Caco-2 (cell line): ENCODE measurements around the gene LHX2. TPM values are rescaled to one million over a fixed set of nuclear protein-coding genes. Genes with fewer than 3 reads are reported as not detected.
A peak's percentile ranks its signal among the peaks of the same experiment; 100 is the strongest.

ENCODE experiments used
- BruUV-seq: library from RNA; stranded (reverse); fragments of 400-500 nt; replicated peaks from 2 replicates; lab custom pipeline; 2021; lab: Mats Ljungman, UMichigan
- CTCF ChIA-PET: fragments of 300-600 bp; sonication (Branson Sonifier 250); formaldehyde crosslinking; loops from one replicate; lab custom pipeline; 2022; ENCODE audit warnings: antibody characterized with exemption; lab: Charles Lee
- POLR2A ChIA-PET: fragments of 300-600 bp; sonication (Branson Sonifier 250); formaldehyde crosslinking; loops from one replicate; lab custom pipeline; 2022; ENCODE audit warnings: antibody characterized with exemption; lab: Charles Lee
- DNase-seq, 2 experiments: peaks; one replicate each; pipeline versions ENCODE4 v3.0.0 to v3.0.0-alpha.2; 2020 to 2022
- H3K27me3 ChIP-seq: replicated peaks from 2 replicates; pipeline ENCODE4 v1.6.0; 2011; ENCODE audit warnings: low read length; ENCODE audit not compliant: control insufficient read depth, insufficient read depth
- H3K36me3 ChIP-seq: 2 replicates; pipeline ENCODE4 v1.5.1; 2011; ENCODE audit warnings: low read length; ENCODE audit not compliant: control insufficient read depth, insufficient read depth
- H3K4me1 ChIP-seq: fragments of 250-450 bp; sonication (Bioruptor Pico); 2 replicates; pipeline ENCODE4 v1.5.1; 2020; ENCODE audit warnings: mild to moderate bottlenecking
- H3K4me3 ChIP-seq: 2 replicates; pipeline ENCODE4 v1.5.1; 2011; ENCODE audit warnings: low read depth, mild to moderate bottlenecking, control low read depth, low read length
- H3K9me3 ChIP-seq: fragments of 250-450 bp; sonication (Bioruptor Pico); 2 replicates; pipeline ENCODE4 v1.5.1; 2020; ENCODE audit warnings: mild to moderate bottlenecking, moderate library complexity
- H3K27ac Mint-ChIP-seq: one replicate; pipeline ENCODE4 v1.8.0; 2022; ENCODE audit warnings: mixed read lengths; ENCODE audit not compliant: unreplicated experiment
- H3K27me3 Mint-ChIP-seq: one replicate; pipeline ENCODE4 v1.8.0; 2022; ENCODE audit warnings: mixed read lengths; ENCODE audit not compliant: insufficient read depth, unreplicated experiment
- H3K36me3 Mint-ChIP-seq: one replicate; pipeline ENCODE4 v1.8.0; 2022; ENCODE audit warnings: mild to moderate bottlenecking, mixed read lengths; ENCODE audit not compliant: insufficient read depth, unreplicated experiment
- H3K4me1 Mint-ChIP-seq: one replicate; pipeline ENCODE4 v1.8.0; 2022; ENCODE audit warnings: low read depth, mixed read lengths; ENCODE audit not compliant: unreplicated experiment
- H3K4me3 Mint-ChIP-seq: one replicate; pipeline ENCODE4 v1.8.0; 2022; ENCODE audit warnings: mild to moderate bottlenecking, moderate library complexity, mixed read lengths; ENCODE audit not compliant: unreplicated experiment
- H3K9me3 Mint-ChIP-seq: one replicate; pipeline ENCODE4 v1.8.0; 2022; ENCODE audit warnings: mixed read lengths; ENCODE audit not compliant: unreplicated experiment
- CTCF ChIP-seq, 2 experiments: fragments of 200-600 bp in 1 of 2; IDR thresholded peaks; 1 replicate in 1 of 2; 2 replicates in 1 of 2; pipeline versions ENCODE4 v1.5.1 to v1.8.0; 2011 to 2022; ENCODE audit warnings: antibody characterized with exemption in 1 of 2, control low read depth in 1 of 2, inconsistent platforms in 1 of 2, low read depth in 1 of 2, low read length in 1 of 2, mild to moderate bottlenecking in 1 of 2, moderate library complexity in 1 of 2; ENCODE audit not compliant: insufficient read depth in 1 of 2, severe bottlenecking in 1 of 2, unreplicated experiment in 1 of 2
- intact Hi-C: fragments of 100-400 bp; cut with micrococcal nuclease; formaldehyde crosslinking; loops from one replicate; pipeline ENCODE4 v1.10.0; 2022; ENCODE audit not compliant: unreplicated experiment
- total RNA-seq: library from RNA; stranded (reverse); gene quantifications from 2 replicates; pipeline ENCODE4 v1.2.3, GENCODE V29; 2022

Gene LHX2
- total RNA-seq, 1 experiment from 2014 or later = 4.0 TPM

GRCh38 chr9:124016175-124017050, 4.8 kb downstream of the LHX2 start:
- no peaks in the 10 kb centered on the region for H3K9me3 Mint-ChIP-seq
- no TSS peak for BruUV-seq
- H3K27me3 Mint-ChIP-seq = peaks cover 6% of the 10 kb centered on the region
- intact Hi-C loops = loop anchor here (10.0 kb wide), 1 partner anchor 472 kb away; no protein-coding TSS in a partner anchor
- H3K4me3 ChIP-seq = no peak overlapping the region
- CTCF ChIA-PET = no interaction called here
- no peak overlapping the region for H3K27ac Mint-ChIP-seq
- no peak for TF ChIP-seq CTCF (IDR thresholded peaks at IDR 0.05; ENCODE audit: insufficient read depth in 1 of 2, low read depth in 1 of 2, low read length in 1 of 2, severe bottlenecking in 1 of 2, unreplicated experiment in 1 of 2)
- POLR2A ChIA-PET = no interaction called here
- peaks cover 14% of the 10 kb centered on the region for H3K4me1 Mint-ChIP-seq
- no peaks in the 10 kb centered on the region for H3K36me3 ChIP-seq
- no peaks in the 10 kb centered on the region for H3K9me3 ChIP-seq
- peaks cover 16% of the 10 kb centered on the region; the same call in 1 of the 2 replicates for H3K4me1 ChIP-seq
- H3K4me3 Mint-ChIP-seq = peak overlapping the region; percentile 74
- no peaks in the 10 kb centered on the region; the same call in 1 of the 2 replicates for H3K27me3 ChIP-seq
- no peaks in the 10 kb centered on the region for H3K36me3 Mint-ChIP-seq
- no peak for DNase-seq

- ChIA-PET POLR2A (interaction anchor here (0.6 kb wide), 1 partner anchor 84 kb away, joined by 5 read pairs; no protein-coding TSS in a partner anchor), CTCF (no interaction called here)
- H3K4me3 ChIP-seq = peak overlapping the region; percentile 49
- peaks cover 10% of the 10 kb centered on the region; the same call in 1 of the 2 replicates for H3K4me1 ChIP-seq
- H3K27me3 ChIP-seq = no peaks in the 10 kb centered on the region; the same call in 1 of the 2 replicates
- BruUV-seq = no TSS peak
- no peak for DNase-seq
- H3K27ac Mint-ChIP-seq = no peak overlapping the region
- H3K36me3 Mint-ChIP-seq = no peaks in the 10 kb centered on the region
- H3K4me3 Mint-ChIP-seq = peak overlapping the region; percentile 74
- no peaks in the 10 kb centered on the region for H3K9me3 Mint-ChIP-seq
- H3K9me3 ChIP-seq = no peaks in the 10 kb centered on the region
- TF ChIP-seq CTCF (IDR thresholded peaks at IDR 0.05; ENCODE audit: insufficient read depth in 1 of 2, low read depth in 1 of 2, low read length in 1 of 2, severe bottlenecking in 1 of 2, unreplicated experiment in 1 of 2) = no peak
- H3K4me1 Mint-ChIP-seq = peaks cover 16% of the 10 kb centered on the region
- intact Hi-C loops = loop anchor here (10.0 kb wide), 1 partner anchor 472 kb away; no protein-coding TSS in a partner anchor
- H3K36me3 ChIP-seq = no peaks in the 10 kb centered on the region
- peaks cover 8% of the 10 kb centered on the region for H3K27me3 Mint-ChIP-seq
Measured at GRCh38 chr9:124017051-124017928, 5.7 kb downstream of the LHX2 start.
